Measurements from ENCODE around the gene TPCN2.

TPCN2 gene

DNA sequence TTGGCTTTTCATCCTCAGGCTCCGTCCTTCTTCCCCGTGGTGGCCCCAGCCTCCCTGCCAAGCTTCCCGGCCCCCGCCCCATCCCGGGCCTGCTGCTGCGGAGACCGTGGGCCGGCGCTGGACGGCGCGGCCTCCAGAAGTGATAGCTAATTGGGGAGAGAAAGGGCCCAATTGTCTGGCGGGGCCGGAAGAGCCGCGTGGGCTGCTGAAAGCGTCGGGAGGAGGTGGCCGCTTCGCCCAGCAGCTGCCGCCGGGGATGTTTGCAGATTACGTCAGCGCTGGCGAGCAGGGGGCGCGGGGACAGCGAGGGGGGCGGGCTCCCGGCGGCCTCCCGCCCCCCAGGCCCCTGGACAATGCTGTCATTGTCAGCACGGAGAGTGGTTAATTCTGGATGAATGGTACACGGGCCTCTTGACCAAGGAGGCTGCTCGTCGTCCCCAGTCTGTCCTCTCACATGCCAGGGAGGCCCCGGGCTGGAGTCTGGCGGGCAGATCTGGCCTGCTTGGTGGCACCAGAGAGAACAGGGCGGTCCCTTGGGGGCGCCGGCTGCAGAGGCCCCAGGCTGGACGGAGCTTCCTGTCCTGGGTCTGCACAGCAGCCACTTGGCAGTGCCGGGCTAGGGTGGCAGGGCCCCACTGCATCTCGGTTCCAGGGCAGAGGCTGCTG is 108.6 kb downstream of the TPCN2 start:
- DNase-seq (ENCODE audit: low read depth, low spot score) = no peak
- Histone ChIP-seq H3K27ac (no peak overlapping the region), H3K36me3 (ENCODE audit: insufficient read depth, low read length) (no peaks in the 10 kb centered on the region), H3K9ac (ENCODE audit: insufficient read length) (no peak overlapping the region), H3K9me3 (ENCODE audit: low read depth, low read length) (no peaks in the 10 kb centered on the region), H3K4me3 (no peak overlapping the region)
- TF ChIP-seq POLR2AphosphoS5 (IDR thresholded peaks at IDR 0.05; ENCODE audit: borderline replicate concordance, low read depth, low read length) (no peak), FOXP2 (optimal IDR thresholded peaks at IDR 0.05; ENCODE audit: control extremely low read depth, extremely low read length, insufficient read depth) (no peak), EZH2 (IDR thresholded peaks at IDR 0.05) (no peak)

DNA sequence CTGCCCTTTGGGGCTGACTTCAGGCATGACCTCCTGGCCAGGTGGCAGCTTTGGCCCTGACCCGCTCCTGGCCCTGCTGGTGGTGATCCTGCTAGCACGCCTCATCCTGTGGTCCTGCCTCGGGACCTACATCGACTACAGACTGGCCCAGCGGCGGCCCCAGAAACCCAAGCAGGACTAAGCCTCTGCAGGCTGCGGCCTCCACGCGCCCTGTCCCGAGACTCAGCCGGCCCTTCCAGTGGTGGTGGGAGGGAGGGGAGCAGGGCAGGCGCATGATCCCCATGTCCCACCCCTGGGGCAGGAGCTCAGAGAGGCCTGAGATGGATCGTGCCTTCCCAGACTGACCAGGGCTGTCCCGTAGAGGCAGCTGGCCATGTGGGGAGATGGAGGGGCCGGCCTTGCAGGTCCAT is 109.1 kb downstream of the TPCN2 start:
- TF ChIP-seq EZH2 (IDR thresholded peaks at IDR 0.05) (no peak), FOXP2 (optimal IDR thresholded peaks at IDR 0.05; ENCODE audit: control extremely low read depth, extremely low read length, insufficient read depth) (no peak), POLR2AphosphoS5 (IDR thresholded peaks at IDR 0.05; ENCODE audit: borderline replicate concordance, low read depth, low read length) (no peak)
- DNase-seq (ENCODE audit: low read depth, low spot score) = no peak
- Histone ChIP-seq H3K36me3 (ENCODE audit: insufficient read depth, low read length) (no peaks in the 10 kb centered on the region), H3K9me3 (ENCODE audit: low read depth, low read length) (no peaks in the 10 kb centered on the region), H3K27ac (no peak overlapping the region), H3K4me3 (no peak overlapping the region), H3K9ac (ENCODE audit: insufficient read length) (no peak overlapping the region)

DNA sequence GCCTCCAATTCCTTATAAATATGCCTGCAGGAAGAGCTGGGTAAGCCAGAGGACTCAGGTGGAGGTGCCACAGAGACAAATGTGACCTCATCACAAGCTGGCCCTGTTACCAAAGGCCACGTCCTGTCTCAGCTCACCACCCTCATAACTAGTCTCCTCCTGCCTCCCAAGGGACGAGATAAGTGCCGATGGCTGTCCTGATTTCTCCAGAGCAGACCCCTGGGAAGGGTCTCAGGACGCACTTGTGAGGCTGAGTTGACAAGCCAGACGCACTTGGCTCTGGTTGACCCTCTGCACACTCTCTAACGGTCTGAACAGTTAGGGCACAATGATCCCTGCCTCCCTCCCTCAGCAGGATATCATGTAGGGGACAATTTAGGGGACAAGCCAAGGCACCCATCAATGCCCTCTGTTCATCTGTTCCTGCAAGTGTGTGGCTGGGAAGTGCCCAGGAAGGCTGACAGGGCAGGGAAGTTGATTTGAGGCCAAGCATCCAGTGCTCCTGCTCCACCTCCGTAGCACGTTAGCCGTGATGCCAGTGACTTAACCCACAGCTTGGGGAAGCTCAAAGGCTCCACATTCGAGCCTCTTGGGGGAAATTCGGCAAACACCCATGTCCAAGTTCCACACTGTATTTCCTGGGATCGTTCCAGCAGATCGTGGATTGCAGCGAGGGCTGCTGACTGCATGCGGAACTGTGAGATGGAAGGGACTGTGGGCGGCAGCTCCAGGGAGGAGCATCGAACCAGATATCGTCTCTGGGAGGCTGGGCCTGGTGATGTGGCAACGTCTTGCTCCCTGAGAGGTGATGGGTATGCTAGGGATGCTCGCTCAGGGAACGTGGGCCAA is 109.8 kb downstream of the TPCN2 start:
- no peak for DNase-seq (ENCODE audit: low read depth, low spot score)
- Histone ChIP-seq H3K4me3 (no peak overlapping the region), H3K9me3 (ENCODE audit: low read depth, low read length) (no peaks in the 10 kb centered on the region)

DNA sequence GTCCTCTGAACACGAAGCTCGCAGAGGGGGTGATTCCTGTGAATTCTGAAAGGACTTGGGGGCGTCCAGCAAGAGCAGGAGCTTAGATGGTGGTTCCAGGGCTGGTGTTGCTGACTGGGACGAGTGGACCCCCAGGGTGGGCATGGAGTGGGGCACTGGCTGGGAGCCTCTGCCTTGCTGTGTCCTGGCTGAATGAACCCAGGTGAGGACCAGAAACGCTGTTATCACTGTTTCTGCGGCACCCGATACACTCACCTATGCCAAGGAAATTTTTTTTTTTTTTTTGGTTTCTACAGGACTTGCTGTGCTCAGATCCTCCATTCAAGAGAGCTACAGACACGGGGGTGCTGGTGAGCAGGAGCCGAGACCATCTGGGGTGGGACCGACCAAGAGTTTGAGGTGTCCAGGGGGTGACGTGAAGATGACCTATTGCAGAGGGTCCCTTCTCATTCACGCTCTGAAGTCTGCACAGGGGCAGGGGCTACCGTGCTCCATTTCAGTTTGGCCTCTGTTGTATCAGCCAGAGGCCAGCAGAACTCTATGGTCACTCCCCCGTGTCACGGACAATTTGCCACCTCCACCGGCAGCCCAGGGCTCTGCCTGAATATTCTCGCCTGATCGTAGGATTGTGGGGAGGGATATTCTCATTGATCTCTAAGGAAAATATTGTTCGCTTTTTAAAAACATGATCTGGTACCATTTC is 110.6 kb downstream of the TPCN2 start:
- Histone ChIP-seq H3K36me3 (ENCODE audit: insufficient read depth, low read length) (no peaks in the 10 kb centered on the region), H3K27ac (no peak overlapping the region), H3K9me3 (ENCODE audit: low read depth, low read length) (no peaks in the 10 kb centered on the region), H3K9ac (ENCODE audit: insufficient read length) (no peak overlapping the region), H3K4me3 (no peak overlapping the region)
- TF ChIP-seq FOXP2 (optimal IDR thresholded peaks at IDR 0.05; ENCODE audit: control extremely low read depth, extremely low read length, insufficient read depth) (no peak), POLR2AphosphoS5 (IDR thresholded peaks at IDR 0.05; ENCODE audit: borderline replicate concordance, low read depth, low read length) (no peak), EZH2 (IDR thresholded peaks at IDR 0.05) (no peak)
- no peak for DNase-seq (ENCODE audit: low read depth, low spot score)

More for the DNA sequence above, 109.8 kb downstream of the TPCN2 start:
- H3K36me3 ChIP-seq (ENCODE audit: insufficient read depth, low read length) = no peaks in the 10 kb centered on the region
- H3K27ac ChIP-seq = no peak overlapping the region
- H3K9ac ChIP-seq (ENCODE audit: insufficient read length) = no peak overlapping the region
- TF ChIP-seq EZH2 (IDR thresholded peaks at IDR 0.05) = no peak
- no peak for TF ChIP-seq FOXP2 (optimal IDR thresholded peaks at IDR 0.05; ENCODE audit: control extremely low read depth, extremely low read length, insufficient read depth)
- TF ChIP-seq POLR2AphosphoS5 (IDR thresholded peaks at IDR 0.05; ENCODE audit: borderline replicate concordance, low read depth, low read length) = no peak

DNA sequence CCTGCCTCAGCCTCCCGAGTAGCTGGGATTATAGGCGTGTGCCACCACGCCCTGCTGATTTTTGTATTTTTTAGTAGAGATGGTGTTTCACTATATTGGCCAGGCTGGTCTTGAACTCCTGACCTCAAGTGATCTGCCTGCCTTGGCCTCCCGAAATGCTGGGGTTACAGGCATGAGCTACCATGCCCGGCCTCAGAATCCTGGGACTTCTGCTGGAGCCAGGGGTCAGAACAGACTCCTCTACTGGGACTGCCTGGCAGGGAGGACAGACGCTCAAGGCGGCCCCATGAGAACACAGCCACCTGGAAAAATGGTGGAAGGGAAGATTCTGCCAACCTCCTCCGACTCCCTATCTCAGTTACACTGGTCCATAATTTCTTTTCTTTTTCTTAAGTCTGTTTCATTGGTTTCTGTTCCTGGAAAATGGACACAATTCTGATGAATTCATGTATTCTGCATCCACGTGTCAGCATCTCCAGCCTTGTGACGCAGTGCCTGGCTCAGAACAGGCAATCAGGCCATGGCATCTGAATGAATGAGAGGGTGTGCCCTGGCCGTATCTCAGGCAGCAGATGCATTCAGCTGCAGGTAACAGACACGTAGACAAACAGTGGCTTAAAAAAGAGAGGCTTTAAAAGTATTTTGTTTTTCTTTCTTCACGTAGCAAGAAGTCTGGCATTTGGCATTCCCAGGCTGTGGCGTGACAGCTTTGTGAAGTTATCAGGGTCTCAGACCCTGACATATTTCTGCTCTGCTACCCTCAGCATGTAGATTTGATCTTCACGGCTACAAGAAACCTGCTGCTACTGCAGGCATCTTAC is 111.8 kb downstream of the TPCN2 start:
- DNase-seq (ENCODE audit: low read depth, low spot score) = no peak
- no peak overlapping the region for H3K27ac ChIP-seq
- no peak overlapping the region for H3K9ac ChIP-seq (ENCODE audit: insufficient read length)
- no peaks in the 10 kb centered on the region for H3K36me3 ChIP-seq (ENCODE audit: insufficient read depth, low read length)
- H3K9me3 ChIP-seq (ENCODE audit: low read depth, low read length) = no peaks in the 10 kb centered on the region
- TF ChIP-seq POLR2AphosphoS5 (IDR thresholded peaks at IDR 0.05; ENCODE audit: borderline replicate concordance, low read depth, low read length) = no peak
- no peak overlapping the region for H3K4me3 ChIP-seq

DNA sequence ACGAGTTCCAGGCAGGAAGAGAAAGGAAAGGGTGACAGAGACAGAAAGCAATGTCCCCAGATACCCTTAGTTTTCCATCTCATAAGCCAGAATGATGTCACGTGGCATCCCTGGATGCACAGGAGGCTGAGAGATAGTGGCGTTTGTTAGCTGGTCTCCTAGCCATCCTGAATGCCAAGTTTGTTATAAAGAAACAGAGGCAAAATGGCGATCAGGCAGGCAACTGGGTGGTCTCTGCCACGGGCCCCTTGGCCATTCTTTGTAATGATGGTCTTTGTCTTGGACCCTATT is 112.3 kb downstream of the TPCN2 start:
- H3K4me3 ChIP-seq = no peak overlapping the region
- TF ChIP-seq EZH2 (IDR thresholded peaks at IDR 0.05) = no peak
- no peak for TF ChIP-seq FOXP2 (optimal IDR thresholded peaks at IDR 0.05; ENCODE audit: control extremely low read depth, extremely low read length, insufficient read depth)
- TF ChIP-seq POLR2AphosphoS5 (IDR thresholded peaks at IDR 0.05; ENCODE audit: borderline replicate concordance, low read depth, low read length) = no peak
- no peak overlapping the region for H3K27ac ChIP-seq
- H3K9ac ChIP-seq (ENCODE audit: insufficient read length) = no peak overlapping the region
- H3K9me3 ChIP-seq (ENCODE audit: low read depth, low read length) = no peaks in the 10 kb centered on the region
- DNase-seq (ENCODE audit: low read depth, low spot score) = no peak
- no peaks in the 10 kb centered on the region for H3K36me3 ChIP-seq (ENCODE audit: insufficient read depth, low read length)

DNA sequence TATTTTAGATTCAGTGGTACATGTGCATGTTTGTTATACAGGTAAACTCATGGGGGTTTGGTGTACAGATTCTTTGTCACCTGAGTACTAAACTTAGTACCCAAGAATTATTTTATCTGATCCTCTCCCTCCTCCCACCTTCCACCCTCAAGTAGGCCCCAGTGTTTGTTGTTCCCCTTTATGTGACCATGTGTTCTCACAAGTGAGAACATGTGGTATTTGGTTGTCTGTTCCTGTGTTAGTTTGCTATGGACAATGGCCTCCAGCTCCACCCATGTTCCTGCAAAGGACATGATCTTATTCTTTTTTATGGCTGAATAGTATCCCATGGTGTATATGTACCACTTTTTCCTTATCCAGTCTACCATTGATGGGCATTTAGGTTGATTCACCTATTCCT is 113.8 kb downstream of the TPCN2 start:
- no peaks in the 10 kb centered on the region for H3K9me3 ChIP-seq (ENCODE audit: low read depth, low read length)
- TF ChIP-seq EZH2 (IDR thresholded peaks at IDR 0.05) (no peak), POLR2AphosphoS5 (IDR thresholded peaks at IDR 0.05; ENCODE audit: borderline replicate concordance, low read depth, low read length) (no peak), FOXP2 (optimal IDR thresholded peaks at IDR 0.05; ENCODE audit: control extremely low read depth, extremely low read length, insufficient read depth) (no peak)
- no peak overlapping the region for H3K9ac ChIP-seq (ENCODE audit: insufficient read length)
- no peak overlapping the region for H3K27ac ChIP-seq
- H3K36me3 ChIP-seq (ENCODE audit: insufficient read depth, low read length) = no peaks in the 10 kb centered on the region
- no peak overlapping the region for H3K4me3 ChIP-seq
- no peak for DNase-seq (ENCODE audit: low read depth, low spot score)

DNA sequence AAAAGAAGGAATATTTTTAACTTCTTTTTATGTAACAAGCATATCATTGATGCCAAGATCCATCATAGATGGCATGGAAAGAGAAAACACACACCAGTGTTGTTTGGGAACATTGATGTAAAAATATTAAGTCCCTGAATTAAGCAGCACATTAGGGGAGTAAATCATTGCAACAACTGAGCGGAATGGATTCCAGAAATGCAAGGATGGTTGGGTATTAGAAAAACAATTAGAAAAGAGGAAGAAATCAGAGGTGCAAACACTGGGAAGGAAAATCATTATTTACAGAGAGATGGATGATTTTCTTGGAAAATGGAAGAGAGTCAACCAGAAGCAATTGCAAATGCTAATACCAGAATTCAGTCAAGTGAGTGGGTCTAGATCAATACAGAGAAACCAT is 115.1 kb downstream of the TPCN2 start:
- Histone ChIP-seq H3K36me3 (ENCODE audit: insufficient read depth, low read length) (no peaks in the 10 kb centered on the region), H3K4me3 (no peak overlapping the region), H3K27ac (no peak overlapping the region), H3K9ac (ENCODE audit: insufficient read length) (no peak overlapping the region), H3K9me3 (ENCODE audit: low read depth, low read length) (no peaks in the 10 kb centered on the region)
- no peak for DNase-seq (ENCODE audit: low read depth, low spot score)
- TF ChIP-seq EZH2 (IDR thresholded peaks at IDR 0.05) = no peak
- no peak for TF ChIP-seq FOXP2 (optimal IDR thresholded peaks at IDR 0.05; ENCODE audit: control extremely low read depth, extremely low read length, insufficient read depth)
- no peak for TF ChIP-seq POLR2AphosphoS5 (IDR thresholded peaks at IDR 0.05; ENCODE audit: borderline replicate concordance, low read depth, low read length)
